ENCODE measurements around the gene ANKMY2.
"Not testable (repeated sequence)": the region's sequence is repeated elsewhere in the genome, so short reads cannot be mapped to it uniquely, and the experiment has no call there.

ANKMY2 gene

GRCh38 chr7:16645593-16646471 lies at the start of gene ANKMY2, which contains the start of gene BZW2:
Gene ANKMY2, minus strand, starts transcription at chr7:16645754. Its CDS starts 181 bp downstream, at chr7:16645573.
Gene BZW2, plus strand, starts transcription at chr7:16646181. Its CDS starts 19,263 bp downstream, at chr7:16665444.
- peak; percentile 94 for DNase-seq (ENCODE audit: low read depth)

- DNase-seq (ENCODE audit: low read depth), result no peak
These were observed 49.3 kb upstream of the ANKMY2 start for GRCh38 chr7:16694806-16695205.

GRCh38 chr7:16693601-16694318 lies 48.2 kb upstream of the ANKMY2 start:
- no peak for DNase-seq (ENCODE audit: low read depth)

- no peak for DNase-seq (ENCODE audit: low read depth)
These were observed 45.7 kb upstream of the ANKMY2 start for GRCh38 chr7:16691241-16691640.

- no peak for DNase-seq (ENCODE audit: low read depth)
These were observed 42.7 kb upstream of the ANKMY2 start for GRCh38 chr7:16688249-16688648.

- no peak for DNase-seq (ENCODE audit: low read depth)
These were observed 40.0 kb upstream of the ANKMY2 start for GRCh38 chr7:16685535-16685934.

- DNase-seq (ENCODE audit: low read depth), result no peak
These were observed 39.4 kb upstream of the ANKMY2 start for GRCh38 chr7:16684935-16685334.

- not testable (repeated sequence) for DNase-seq (ENCODE audit: low read depth)
These were observed 33.4 kb upstream of the ANKMY2 start for GRCh38 chr7:16678645-16679566.

GRCh38 chr7:16677978-16678494 lies 32.5 kb upstream of the ANKMY2 start:
- no peak for DNase-seq (ENCODE audit: low read depth)

- DNase-seq (ENCODE audit: low read depth), result no peak
These were observed 29.7 kb upstream of the ANKMY2 start for GRCh38 chr7:16675277-16675676.

GRCh38 chr7:16671811-16672210 lies 26.3 kb upstream of the ANKMY2 start:
- no peak for DNase-seq (ENCODE audit: low read depth)

- DNase-seq (ENCODE audit: low read depth), result no peak
These were observed 25.3 kb upstream of the ANKMY2 start for GRCh38 chr7:16670731-16671344.

GRCh38 chr7:16670021-16670420 lies 24.5 kb upstream of the ANKMY2 start:
- DNase-seq (ENCODE audit: low read depth), result no peak

- DNase-seq (ENCODE audit: low read depth), result no peak
These were observed 24.0 kb upstream of the ANKMY2 start for GRCh38 chr7:16669581-16669980.

- no peak for DNase-seq (ENCODE audit: low read depth)
These were observed 23.4 kb upstream of the ANKMY2 start for GRCh38 chr7:16668978-16669377.

GRCh38 chr7:16668049-16668858 lies 22.7 kb upstream of the ANKMY2 start:
- DNase-seq (ENCODE audit: low read depth), result peak; percentile 100

- DNase-seq (ENCODE audit: low read depth), result no peak
These were observed 21.8 kb upstream of the ANKMY2 start for GRCh38 chr7:16667355-16667754.

- DNase-seq (ENCODE audit: low read depth), result no peak
These were observed 16.4 kb upstream of the ANKMY2 start for GRCh38 chr7:16661924-16662323.

- no peak for DNase-seq (ENCODE audit: low read depth)
These were observed 15.3 kb upstream of the ANKMY2 start for GRCh38 chr7:16660702-16661464.
